Liver (tissue), 9 donors: ENCODE data around the gene PPP4R4. TPM values are rescaled to one million over a fixed set of nuclear protein-coding genes. Genes with fewer than 3 reads are reported as not detected.
A peak's percentile ranks its signal among the peaks of the same experiment; 100 is the strongest.

Source experiments
- DNase-seq: peaks from one replicate; pipeline ENCODE4 v3.0.0-alpha.2; 2017; ENCODE audit warnings: low spot score
- H3K27ac ChIP-seq, 2 donors: one replicate each; pipeline ENCODE4 v1.7.0; 2013; ENCODE audit warnings: inconsistent platforms in 2 of 2, low read length in 2 of 2, control low read depth in 1 of 2, low read depth in 1 of 2, mild to moderate bottlenecking in 1 of 2
- H3K27me3 ChIP-seq, 4 donors: one replicate each; pipeline versions ENCODE4 v1.6.1 to v1.7.0; 2013; ENCODE audit warnings: low read length in 3 of 4, inconsistent platforms in 1 of 4, mild to moderate bottlenecking in 1 of 4, moderate library complexity in 1 of 4; ENCODE audit not compliant: control insufficient read depth in 4 of 4, insufficient read depth in 4 of 4
- H3K36me3 ChIP-seq, 4 donors: one replicate each; pipeline versions ENCODE4 v1.6.1 to v1.7.0; 2013; ENCODE audit warnings: low read length in 3 of 4, mild to moderate bottlenecking in 3 of 4, low read depth in 1 of 4, moderate library complexity in 1 of 4; ENCODE audit not compliant: control insufficient read depth in 4 of 4, insufficient read depth in 3 of 4
- H3K4me1 ChIP-seq, 4 donors: one replicate each; pipeline versions ENCODE4 v1.6.1 to v1.7.0; 2013; ENCODE audit warnings: low read length in 3 of 4, mild to moderate bottlenecking in 3 of 4, moderate library complexity in 1 of 4; ENCODE audit not compliant: control insufficient read depth in 4 of 4, insufficient read depth in 4 of 4
- H3K4me3 ChIP-seq, 3 donors: one replicate each; pipeline versions ENCODE4 v1.6.1 to v1.7.0; 2013; ENCODE audit warnings: low read length in 3 of 3, control low read depth in 1 of 3, low read depth in 1 of 3, mild to moderate bottlenecking in 1 of 3
- H3K9ac ChIP-seq, 2 donors: one replicate each; pipeline ENCODE4 v1.7.0; 2013; ENCODE audit warnings: low read length in 2 of 2, mild to moderate bottlenecking in 2 of 2, moderate library complexity in 2 of 2, control low read depth in 1 of 2, low read depth in 1 of 2
- H3K9me3 ChIP-seq, 4 donors: one replicate each; pipeline versions ENCODE4 v1.6.1 to v1.7.0; 2013; ENCODE audit warnings: low read length in 3 of 4; ENCODE audit not compliant: control insufficient read depth in 4 of 4
- EGR1 ChIP-seq, 2 donors: IDR thresholded peaks; 2 replicates each; pipeline ENCODE4 v1.6.1; 2016 to 2018; ENCODE audit warnings: antibody characterized with exemption in 2 of 2, low read depth in 2 of 2
- FOXA1 ChIP-seq: IDR thresholded peaks from 2 replicates; pipeline ENCODE4 v1.6.1; 2016; ENCODE audit warnings: antibody characterized with exemption
- FOXA2 ChIP-seq: IDR thresholded peaks from 2 replicates; pipeline ENCODE4 v1.6.1; 2016; ENCODE audit warnings: antibody characterized with exemption
- GABPA ChIP-seq, 2 donors: IDR thresholded peaks in 1 of 2; conservative IDR thresholded peaks in 1 of 2; 2 replicates each; pipeline ENCODE4 v1.6.1; 2016; ENCODE audit warnings: antibody characterized with exemption in 2 of 2, mild to moderate bottlenecking in 1 of 2, moderate library complexity in 1 of 2
- HNF4A ChIP-seq, 2 donors: conservative IDR thresholded peaks; 2 replicates each; pipeline ENCODE4 v1.6.1; 2016; ENCODE audit warnings: antibody characterized with exemption in 2 of 2, mild to moderate bottlenecking in 2 of 2
- JUND ChIP-seq, 2 donors: IDR thresholded peaks; 2 replicates each; pipeline ENCODE4 v1.6.1; 2016; ENCODE audit warnings: antibody characterized with exemption in 2 of 2
- NR2F2 ChIP-seq: IDR thresholded peaks from 2 replicates; pipeline ENCODE4 v1.6.1; 2016; ENCODE audit warnings: antibody characterized with exemption
- RAD21 ChIP-seq, 2 donors: IDR thresholded peaks; 2 replicates each; pipeline ENCODE4 v1.6.1; 2016; ENCODE audit warnings: antibody characterized with exemption in 2 of 2, mild to moderate bottlenecking in 2 of 2
- RXRA ChIP-seq, 2 donors: IDR thresholded peaks; 2 replicates each; pipeline ENCODE4 v1.6.1; 2017 to 2018; ENCODE audit warnings: antibody characterized with exemption in 2 of 2, mild to moderate bottlenecking in 1 of 2
- SP1 ChIP-seq: IDR thresholded peaks from 2 replicates; pipeline ENCODE4 v1.6.1; 2018; ENCODE audit warnings: antibody characterized with exemption, mild to moderate bottlenecking
- TAF1 ChIP-seq: conservative IDR thresholded peaks from 2 replicates; pipeline ENCODE4 v1.6.1; 2016; ENCODE audit warnings: antibody characterized with exemption, mild to moderate bottlenecking
- YY1 ChIP-seq: IDR thresholded peaks from 2 replicates; pipeline ENCODE4 v1.6.1; 2016; ENCODE audit warnings: antibody characterized with exemption, mild to moderate bottlenecking
- WGBS: extraction: QIAGEN DNeasy Blood & Tissue Kit; methylation state at CpG from one replicate; pipeline ENCODE4 v1.1.7; 2013; 5-methylcytosine and 5-hydroxymethylcytosine counted together
- polyA plus RNA-seq, 2 donors: library from polyadenylated mRNA; stranded (reverse) in 1 of 2; unstranded in 1 of 2; fragments of 200-250 nt in 1 of 2; fragments of >200 nt in 1 of 2; fragmentation: Nextera tagmentation in 1 of 2; extraction: Ambion mirVana in 1 of 2; gene quantifications; one replicate each; pipeline versions ENCODE4 v1.2.1 to v1.2.3, GENCODE V29; 2013 to 2015
- total RNA-seq, 2 donors: library from RNA; depleted of rRNA; stranded (reverse); fragments of >200 nt; gene quantifications; one replicate each; pipeline ENCODE4 v1.2.3, GENCODE V29; 2014
- TF ChIP-seq, protein P1 (sequence below): IDR thresholded peaks from 2 replicates; pipeline ENCODE4 v1.6.1; 2016; ENCODE audit warnings: antibody characterized with exemption
- TF ChIP-seq, protein P2 (sequence below): IDR thresholded peaks from 2 replicates; pipeline ENCODE4 v1.6.1; 2016; ENCODE audit warnings: antibody characterized with exemption, mild to moderate bottlenecking
- TF ChIP-seq, protein P3 (sequence below): IDR thresholded peaks from 2 replicates; pipeline ENCODE4 v1.6.1; 2016; ENCODE audit warnings: antibody characterized with exemption
- TF ChIP-seq, protein P4 (sequence below): fragments of 150-350 bp; IDR thresholded peaks from 2 replicates; pipeline ENCODE4 v1.5.1; 2017; ENCODE audit warnings: improper control_type of control experiment, low read depth, low read length; ENCODE audit not compliant: missing input control
- donor health status: healthy.
- donor health status: healthy.
- donor health status: healthy.
- donor health status: healthy.
- donor health status: healthy.

The PPP4R4 gene
- total and polyA plus RNA-seq, 4 donors, result 0.52 to 2.4 (median 0.99) TPM

DNA sequence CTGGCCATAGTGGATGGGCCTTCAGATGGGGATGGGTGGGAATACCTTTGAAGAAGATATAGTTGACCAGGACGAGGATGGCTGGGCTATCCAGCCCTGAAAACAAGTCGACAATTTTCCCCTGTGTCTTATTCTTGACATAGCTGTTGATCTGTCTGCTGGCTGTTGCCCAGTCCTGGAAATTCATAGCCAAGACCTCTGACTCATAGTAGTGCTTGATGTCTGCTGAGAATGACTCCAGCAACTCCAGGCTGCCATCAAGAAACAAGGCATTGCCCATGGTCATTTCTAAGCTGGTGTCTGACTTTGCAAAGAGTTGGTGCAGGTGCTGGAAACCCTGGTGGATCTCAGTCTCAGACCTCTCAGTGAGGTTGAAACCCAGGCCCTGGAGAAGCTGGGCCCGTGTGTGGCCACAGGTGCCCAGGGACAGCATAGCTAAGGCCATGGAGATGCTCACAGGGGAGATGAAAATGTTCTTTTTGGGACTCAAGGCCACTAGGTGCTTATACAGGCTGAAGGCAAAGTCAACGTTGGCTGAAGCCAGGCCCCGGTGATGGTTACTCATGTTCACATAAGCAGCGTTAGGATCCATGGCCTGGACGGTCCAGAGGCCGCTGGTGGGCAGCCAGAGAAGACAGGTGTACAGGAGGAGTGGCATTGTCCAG, 140.0 kb downstream of the PPP4R4 start:
- whole genome bisulfite sequencing, result 67% methylated on average over 8 of the region's 8 CpGs
- no peaks in the 10 kb centered on the region for H3K9me3 ChIP-seq
- peaks cover 11 to 64% (median 36%) of the 10 kb centered on the region in 4 donors for H3K4me1 ChIP-seq
- no peak for TF ChIP-seq GABPA (IDR thresholded peaks at IDR 0.05 in 1 of 2, conservative IDR thresholded peaks at IDR 0.05 in 1 of 2)
- no peak overlapping the region for H3K4me3 ChIP-seq
- peak overlapping the region; percentile 66 to 77 for H3K27ac ChIP-seq
- H3K27me3 ChIP-seq, result no peaks in the 10 kb centered on the region
- H3K9ac ChIP-seq, result no peak overlapping the region
- H3K36me3 ChIP-seq, result peaks cover 3 to 19% (median 8%) of the 10 kb centered on the region in 4 donors
- DNase-seq, result peak; percentile 28

DNA sequence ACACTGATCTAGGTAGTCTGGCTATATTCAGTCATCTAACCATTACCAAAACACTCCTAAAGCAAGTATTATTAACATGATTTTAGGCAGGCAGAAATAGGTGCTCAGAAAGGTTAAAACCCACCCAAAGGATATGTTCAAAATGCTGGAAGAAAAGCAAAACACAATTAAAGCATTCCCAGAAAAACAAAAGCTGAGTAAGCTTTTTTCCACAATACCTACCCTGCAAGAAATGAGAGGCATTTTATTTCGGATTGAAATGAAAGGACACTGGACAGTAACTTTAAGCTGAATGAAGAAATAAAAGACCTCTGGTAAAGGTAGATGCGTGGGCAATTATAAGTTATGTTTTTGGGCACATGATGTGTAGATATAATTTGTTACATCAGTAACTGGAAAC, 140.8 kb downstream of the PPP4R4 start:
- H3K27me3 ChIP-seq, result no peaks in the 10 kb centered on the region
- DNase-seq, result no peak
- WGBS, result 80% methylated on average over 2 of the region's 2 CpGs
- TF ChIP-seq SP1 (no peak), YY1 (no peak), RAD21 (IDR thresholded peaks at IDR 0.05) (no peak), JUND (IDR thresholded peaks at IDR 0.05) (no peak), RXRA (IDR thresholded peaks at IDR 0.05) (no peak)
- TF ChIP-seq, protein P1, sequence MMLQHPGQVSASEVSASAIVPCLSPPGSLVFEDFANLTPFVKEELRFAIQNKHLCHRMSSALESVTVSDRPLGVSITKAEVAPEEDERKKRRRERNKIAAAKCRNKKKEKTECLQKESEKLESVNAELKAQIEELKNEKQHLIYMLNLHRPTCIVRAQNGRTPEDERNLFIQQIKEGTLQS, result no peak
- H3K36me3 ChIP-seq, result peaks cover 0 to 11% (median 1%) of the 10 kb centered on the region in 4 donors
- no peaks in the 10 kb centered on the region for H3K9me3 ChIP-seq
- H3K4me3 ChIP-seq, result no peak overlapping the region
- peak overlapping the region in 1 of 2 donors; percentile 24 for H3K9ac ChIP-seq
- peaks cover 11 to 69% (median 36%) of the 10 kb centered on the region in 4 donors for H3K4me1 ChIP-seq
- H3K27ac ChIP-seq, result peak overlapping the region; percentile 66 to 77

DNA sequence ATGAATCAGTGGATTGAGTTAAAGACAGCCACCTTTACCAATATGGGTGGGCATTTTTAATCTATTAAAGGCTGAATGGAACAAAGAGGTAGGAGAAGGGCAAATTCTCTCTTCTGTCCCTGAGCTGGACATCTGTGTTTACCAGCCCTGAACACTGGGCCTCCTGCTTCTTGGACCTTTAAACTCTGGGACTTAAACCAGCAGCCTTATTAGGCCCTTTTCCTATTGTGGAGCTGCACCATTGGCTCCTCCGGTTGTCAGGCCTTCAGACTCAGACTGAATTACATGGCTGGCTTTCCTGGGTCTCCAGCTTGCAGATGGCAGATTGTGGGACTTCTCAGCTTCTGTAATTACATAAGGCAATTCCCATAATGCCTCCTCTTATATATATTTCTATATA, 142.6 kb downstream of the PPP4R4 start:
- Histone ChIP-seq H3K27ac (peak overlapping the region; percentile 39 to 85), H3K4me1 (peaks cover 11 to 80% (median 40%) of the 10 kb centered on the region in 4 donors), H3K27me3 (no peaks in the 10 kb centered on the region), H3K4me3 (no peak overlapping the region), H3K36me3 (peaks cover 0 to 4% (median 0%) of the 10 kb centered on the region in 4 donors), H3K9me3 (no peaks in the 10 kb centered on the region), H3K9ac (no peak overlapping the region)
- WGBS, result 28% methylated on average over 1 of the region's 1 CpG
- DNase-seq, result no peak
- TF ChIP-seq HNF4A (conservative IDR thresholded peaks at IDR 0.05) (peak in 1 of 2 donors; percentile 31), EGR1 (IDR thresholded peaks at IDR 0.05; ENCODE audit: low read depth in 2 of 2) (no peak)

DNA sequence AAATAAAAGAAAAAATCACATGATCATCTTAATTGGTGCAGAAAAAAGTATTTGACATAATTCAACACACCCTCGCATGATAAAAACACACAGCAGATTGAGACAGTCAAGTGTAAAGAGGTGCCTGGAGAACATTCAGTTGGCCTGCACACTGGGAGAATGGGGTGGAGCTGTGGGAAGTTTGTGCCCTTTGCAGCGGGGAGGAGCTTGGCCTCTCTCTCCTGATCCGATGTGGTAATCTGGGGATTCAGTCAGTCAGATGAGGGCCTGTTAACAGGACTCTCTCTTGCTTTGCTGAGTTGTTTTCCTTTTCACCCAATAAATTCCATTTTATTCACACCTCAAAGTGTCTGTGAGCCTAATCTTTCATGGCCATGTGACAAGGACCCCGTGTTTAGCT, 143.1 kb downstream of the PPP4R4 start:
- Histone ChIP-seq H3K4me1 (peaks cover 11 to 78% (median 38%) of the 10 kb centered on the region in 4 donors), H3K9ac (peak overlapping the region in 1 of 2 donors; percentile 64), H3K27me3 (no peaks in the 10 kb centered on the region), H3K27ac (peak overlapping the region; percentile 60 to 85), H3K36me3 (peaks cover 0 to 4% (median 0%) of the 10 kb centered on the region in 4 donors), H3K4me3 (peak overlapping the region in 1 of 3 donors; percentile 7), H3K9me3 (no peaks in the 10 kb centered on the region)
- WGBS, result 23% methylated on average over 4 of the region's 4 CpGs
- peak; percentile 54 for DNase-seq
- TF ChIP-seq YY1, result peak; percentile 73
- TF ChIP-seq EGR1 (IDR thresholded peaks at IDR 0.05; ENCODE audit: low read depth in 2 of 2), result peak in 1 of 2 donors; percentile 33
- peak; percentile 71 for TF ChIP-seq SP1
- peak; percentile 95 for TF ChIP-seq TAF1
- TF ChIP-seq FOXA2, result peak; percentile 64
- TF ChIP-seq, protein P2, sequence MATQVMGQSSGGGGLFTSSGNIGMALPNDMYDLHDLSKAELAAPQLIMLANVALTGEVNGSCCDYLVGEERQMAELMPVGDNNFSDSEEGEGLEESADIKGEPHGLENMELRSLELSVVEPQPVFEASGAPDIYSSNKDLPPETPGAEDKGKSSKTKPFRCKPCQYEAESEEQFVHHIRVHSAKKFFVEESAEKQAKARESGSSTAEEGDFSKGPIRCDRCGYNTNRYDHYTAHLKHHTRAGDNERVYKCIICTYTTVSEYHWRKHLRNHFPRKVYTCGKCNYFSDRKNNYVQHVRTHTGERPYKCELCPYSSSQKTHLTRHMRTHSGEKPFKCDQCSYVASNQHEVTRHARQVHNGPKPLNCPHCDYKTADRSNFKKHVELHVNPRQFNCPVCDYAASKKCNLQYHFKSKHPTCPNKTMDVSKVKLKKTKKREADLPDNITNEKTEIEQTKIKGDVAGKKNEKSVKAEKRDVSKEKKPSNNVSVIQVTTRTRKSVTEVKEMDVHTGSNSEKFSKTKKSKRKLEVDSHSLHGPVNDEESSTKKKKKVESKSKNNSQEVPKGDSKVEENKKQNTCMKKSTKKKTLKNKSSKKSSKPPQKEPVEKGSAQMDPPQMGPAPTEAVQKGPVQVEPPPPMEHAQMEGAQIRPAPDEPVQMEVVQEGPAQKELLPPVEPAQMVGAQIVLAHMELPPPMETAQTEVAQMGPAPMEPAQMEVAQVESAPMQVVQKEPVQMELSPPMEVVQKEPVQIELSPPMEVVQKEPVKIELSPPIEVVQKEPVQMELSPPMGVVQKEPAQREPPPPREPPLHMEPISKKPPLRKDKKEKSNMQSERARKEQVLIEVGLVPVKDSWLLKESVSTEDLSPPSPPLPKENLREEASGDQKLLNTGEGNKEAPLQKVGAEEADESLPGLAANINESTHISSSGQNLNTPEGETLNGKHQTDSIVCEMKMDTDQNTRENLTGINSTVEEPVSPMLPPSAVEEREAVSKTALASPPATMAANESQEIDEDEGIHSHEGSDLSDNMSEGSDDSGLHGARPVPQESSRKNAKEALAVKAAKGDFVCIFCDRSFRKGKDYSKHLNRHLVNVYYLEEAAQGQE, result peak; percentile 91
- TF ChIP-seq, protein P1, result no peak
- no peak for TF ChIP-seq NR2F2
- peak; percentile 75 for TF ChIP-seq FOXA1
- peak; percentile 64 to 83 for TF ChIP-seq RXRA (IDR thresholded peaks at IDR 0.05)
- peak; percentile 77 to 89 for TF ChIP-seq HNF4A (conservative IDR thresholded peaks at IDR 0.05)
- TF ChIP-seq, protein P3, sequence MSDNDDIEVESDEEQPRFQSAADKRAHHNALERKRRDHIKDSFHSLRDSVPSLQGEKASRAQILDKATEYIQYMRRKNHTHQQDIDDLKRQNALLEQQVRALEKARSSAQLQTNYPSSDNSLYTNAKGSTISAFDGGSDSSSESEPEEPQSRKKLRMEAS, result peak; percentile 37
- TF ChIP-seq, protein P4, sequence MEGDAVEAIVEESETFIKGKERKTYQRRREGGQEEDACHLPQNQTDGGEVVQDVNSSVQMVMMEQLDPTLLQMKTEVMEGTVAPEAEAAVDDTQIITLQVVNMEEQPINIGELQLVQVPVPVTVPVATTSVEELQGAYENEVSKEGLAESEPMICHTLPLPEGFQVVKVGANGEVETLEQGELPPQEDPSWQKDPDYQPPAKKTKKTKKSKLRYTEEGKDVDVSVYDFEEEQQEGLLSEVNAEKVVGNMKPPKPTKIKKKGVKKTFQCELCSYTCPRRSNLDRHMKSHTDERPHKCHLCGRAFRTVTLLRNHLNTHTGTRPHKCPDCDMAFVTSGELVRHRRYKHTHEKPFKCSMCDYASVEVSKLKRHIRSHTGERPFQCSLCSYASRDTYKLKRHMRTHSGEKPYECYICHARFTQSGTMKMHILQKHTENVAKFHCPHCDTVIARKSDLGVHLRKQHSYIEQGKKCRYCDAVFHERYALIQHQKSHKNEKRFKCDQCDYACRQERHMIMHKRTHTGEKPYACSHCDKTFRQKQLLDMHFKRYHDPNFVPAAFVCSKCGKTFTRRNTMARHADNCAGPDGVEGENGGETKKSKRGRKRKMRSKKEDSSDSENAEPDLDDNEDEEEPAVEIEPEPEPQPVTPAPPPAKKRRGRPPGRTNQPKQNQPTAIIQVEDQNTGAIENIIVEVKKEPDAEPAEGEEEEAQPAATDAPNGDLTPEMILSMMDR, result no peak
- TF ChIP-seq RAD21 (IDR thresholded peaks at IDR 0.05), result peak; percentile 49 to 61
